Measurements from ENCODE around the gene MICAL3.

Gene MICAL3

DNA sequence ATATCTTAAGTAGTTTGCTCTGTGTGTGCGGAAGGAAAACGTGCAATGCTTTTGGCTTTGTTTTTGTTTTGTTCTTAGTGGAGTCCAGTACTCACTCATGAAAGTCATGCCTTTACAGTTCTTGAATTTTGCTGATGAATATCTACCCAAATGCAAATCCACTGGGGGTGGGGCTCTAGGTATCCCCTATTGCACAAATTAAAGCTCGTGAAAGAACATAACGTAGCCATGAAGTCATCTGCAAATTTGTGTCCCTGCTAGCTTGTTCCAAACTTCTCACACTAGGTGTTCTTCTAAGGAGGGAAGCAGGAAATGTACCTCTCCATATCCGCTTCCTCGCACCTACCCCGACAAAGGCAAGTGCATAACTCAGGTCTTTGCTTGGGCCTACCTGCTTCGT lies 118.9 kb downstream of the MICAL3 start:
- no peak for DNase-seq

DNA sequence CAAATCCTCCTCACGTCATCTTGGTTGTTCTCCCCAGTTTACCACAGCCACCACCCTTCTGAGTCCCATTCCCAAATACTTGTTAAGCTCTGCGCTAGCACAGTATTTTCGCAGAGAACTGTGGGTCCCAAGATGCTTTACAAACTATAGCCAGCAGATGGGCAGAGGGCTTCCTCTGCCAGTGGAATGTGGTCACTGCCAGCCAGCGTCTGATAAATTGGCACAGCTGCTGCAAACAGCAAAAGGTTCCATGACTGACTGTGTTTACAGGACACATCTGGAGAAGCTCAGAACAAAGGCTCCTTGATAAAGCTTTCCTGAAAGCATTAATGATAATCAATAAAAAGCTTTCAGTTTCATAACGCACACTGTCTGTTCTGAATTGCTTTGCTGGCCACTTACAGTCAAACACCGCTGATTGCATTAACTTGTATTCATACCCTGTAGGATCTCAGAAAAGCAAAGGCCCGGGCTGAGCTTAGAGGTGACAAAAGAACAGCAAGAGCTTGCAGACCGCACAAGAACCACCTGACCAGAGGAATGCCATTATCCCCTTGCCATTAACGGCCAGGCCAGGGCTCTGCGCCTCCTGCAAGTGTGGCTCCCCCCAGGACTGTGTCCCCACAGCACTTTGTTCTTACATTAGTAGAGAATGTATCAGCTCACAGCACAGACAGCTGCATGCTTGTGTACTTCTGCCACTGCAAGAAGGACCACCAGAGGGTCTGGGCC lies 120.6 kb downstream of the MICAL3 start:
- DNase-seq, result no peak

DNA sequence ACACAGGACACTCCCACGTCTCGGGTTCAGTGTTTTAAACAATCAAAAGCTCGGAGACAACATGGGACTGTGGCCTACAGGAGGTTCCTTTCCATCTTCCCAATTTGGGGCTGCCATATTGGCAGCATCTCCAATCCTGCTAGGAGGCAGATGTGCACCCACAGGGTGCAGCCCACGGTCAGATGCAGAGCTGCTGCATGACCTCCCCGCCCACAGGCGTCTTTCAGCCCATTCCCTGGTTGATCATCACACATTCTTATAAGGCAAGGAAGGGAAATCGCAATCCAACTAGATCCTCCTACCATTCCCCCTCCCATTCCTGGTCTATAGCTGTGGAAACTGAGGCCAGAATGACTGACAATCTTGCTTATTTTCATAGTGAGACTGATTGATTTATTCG lies 121.4 kb downstream of the MICAL3 start:
- DNase-seq, result no peak

DNA sequence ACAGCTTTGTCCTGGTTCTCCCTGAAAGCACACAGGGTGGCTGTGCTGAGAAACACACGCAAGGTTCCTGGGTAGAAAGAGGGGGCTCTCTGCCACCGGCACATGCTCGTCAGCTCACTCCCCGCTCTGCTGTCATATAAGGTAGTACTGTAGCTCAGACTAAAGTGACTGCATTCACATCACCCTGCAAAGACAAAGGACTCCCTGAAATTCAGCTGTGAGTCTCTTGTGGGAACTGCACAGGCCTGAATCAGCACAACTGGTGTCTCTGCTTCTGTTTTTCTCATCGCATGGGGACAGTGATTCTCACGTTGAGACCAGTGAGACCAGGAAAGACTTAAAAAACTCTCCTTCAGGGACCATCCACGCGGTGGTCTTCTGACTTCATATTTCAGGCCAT lies 126.0 kb downstream of the MICAL3 start:
- no peak for DNase-seq

DNA sequence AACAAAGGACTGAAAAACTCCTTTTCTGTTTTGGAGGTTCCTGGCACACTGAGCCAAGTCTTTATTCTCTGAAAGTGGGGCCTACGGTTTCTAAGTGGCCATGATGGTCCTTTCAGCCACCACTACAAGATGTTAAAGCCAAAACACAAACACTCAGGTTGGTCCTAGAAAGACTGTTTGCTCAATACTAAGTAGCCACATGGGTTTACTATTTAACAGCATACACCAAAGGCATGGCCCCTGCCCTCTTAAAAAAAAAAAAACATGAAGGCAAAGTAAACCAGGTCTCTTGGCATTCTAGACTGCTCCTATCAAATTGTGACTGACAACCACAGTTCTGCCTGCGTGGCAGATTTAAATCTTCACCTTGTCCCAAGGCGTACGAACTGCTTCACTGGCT lies 126.5 kb downstream of the MICAL3 start:
- DNase-seq, result no peak

DNA sequence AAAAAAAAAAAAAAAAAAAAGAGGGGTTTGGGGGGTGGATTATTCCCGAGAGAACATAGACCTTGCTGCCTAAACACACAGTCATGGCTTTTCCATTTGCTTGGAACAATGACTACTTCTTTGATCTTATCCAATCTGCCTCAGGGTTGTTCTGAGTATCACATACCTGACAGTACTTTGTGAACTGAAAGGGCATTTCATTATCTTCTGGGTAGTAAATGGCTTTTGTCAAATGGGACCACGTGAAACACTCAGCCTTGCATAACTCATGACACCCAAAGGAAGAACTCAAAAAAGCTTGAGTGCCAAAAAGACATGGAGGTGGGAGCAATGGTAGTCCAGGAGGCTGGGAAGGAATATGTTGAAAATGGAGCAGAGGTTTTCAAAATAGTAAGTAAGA lies 126.9 kb downstream of the MICAL3 start:
- DNase-seq, result no peak

DNA sequence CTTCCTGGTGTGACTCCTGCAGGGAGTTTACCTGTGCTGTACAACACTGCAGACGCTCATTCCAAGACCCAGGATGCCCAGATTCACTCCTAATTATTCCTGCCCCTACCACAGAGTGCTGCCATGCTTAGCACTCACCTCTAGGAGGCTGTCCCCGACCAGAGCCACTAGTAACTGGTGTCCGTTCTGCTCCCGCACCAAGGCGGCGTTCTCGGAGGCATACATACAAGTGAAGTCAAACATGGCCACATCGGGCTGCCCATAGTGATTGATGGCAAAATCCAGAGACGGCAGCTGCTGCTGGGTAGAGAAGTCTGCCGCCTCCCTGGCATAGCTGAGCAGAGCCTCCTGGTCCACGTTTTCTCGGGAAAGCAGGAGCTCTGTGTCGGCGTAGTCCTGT lies 127.8 kb downstream of the MICAL3 start:
- no peak for DNase-seq

DNA sequence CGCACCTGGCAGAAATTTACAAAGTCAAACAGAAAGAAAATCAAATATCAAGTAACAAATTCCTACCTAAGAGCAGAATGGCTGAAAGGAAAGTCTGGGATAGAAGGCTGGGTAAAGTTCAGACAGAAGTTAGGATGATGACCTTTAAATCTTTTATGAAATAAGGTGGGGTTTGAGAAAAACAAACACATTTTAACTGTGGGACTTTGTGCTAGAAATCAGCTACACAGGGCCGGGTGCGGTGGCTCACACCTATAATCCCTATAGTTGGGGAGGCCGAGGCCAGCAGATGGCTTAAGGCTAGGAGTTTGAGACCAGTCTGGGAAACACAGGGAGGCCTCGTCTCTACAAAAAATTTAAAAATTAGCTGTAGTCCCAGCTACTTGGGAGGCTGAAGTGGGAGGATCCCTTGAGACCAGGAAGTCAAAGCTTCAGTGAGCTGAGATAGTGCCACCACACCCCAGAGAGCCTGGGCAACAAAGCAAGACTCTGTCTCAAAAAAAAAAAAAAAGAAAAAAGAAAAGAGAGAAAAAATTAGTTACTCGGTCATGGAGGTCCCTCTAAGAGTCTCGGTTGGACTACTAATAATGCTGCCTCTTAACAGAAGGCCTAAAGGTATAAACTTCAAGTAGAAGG lies 130.3 kb downstream of the MICAL3 start:
- no peak for DNase-seq

DNA sequence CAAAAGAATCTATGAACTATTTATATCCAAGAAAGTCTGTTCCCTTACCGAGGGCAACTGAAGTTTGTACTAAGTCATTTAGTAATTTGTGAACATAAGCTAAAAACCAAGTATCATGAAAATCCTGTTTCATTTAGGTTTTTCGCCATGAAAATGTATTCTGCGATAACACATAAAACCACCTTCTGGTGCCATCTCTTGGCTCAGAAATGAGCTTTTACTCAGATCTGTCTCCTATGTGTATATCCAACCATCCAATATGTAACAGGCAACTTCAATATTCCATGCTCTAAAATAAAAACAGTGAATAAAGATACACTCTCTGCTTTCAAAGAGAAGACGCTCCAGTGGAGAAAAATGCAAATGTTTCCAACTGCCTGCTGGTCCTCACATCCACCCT lies 132.0 kb downstream of the MICAL3 start:
- DNase-seq, result no peak

DNA sequence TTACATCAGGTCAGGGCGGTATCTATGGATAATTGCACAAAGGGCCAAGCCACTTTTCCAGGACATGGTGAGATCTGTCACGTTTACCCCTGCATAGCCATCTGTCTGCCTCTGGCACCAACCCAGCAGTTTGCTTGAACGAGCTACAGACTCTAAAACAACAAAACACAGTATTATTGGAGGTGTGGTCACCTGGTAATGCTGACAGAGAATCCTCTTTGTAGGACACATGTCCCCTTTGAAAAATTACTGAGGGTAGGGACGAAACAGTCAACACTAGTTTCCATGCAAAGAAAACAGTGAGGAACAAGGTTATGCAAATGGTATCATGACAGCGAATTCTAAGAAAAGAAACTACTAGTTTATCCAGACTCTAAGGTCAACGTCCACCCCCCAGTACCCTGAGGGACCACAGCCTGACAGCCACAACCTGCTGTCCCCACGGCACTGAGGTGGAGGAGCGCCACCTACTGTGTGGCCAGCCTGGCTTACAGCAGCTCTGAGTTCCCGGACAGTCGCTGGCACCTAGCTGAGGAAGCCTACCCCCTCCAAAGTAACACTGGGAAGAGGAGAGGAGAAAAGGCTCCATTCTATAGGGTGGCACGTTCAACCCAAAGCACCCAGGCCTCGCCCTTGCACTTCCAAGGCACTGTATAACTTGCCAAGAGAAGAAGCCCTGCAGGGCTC lies 132.7 kb downstream of the MICAL3 start:
- DNase-seq, result no peak

DNA sequence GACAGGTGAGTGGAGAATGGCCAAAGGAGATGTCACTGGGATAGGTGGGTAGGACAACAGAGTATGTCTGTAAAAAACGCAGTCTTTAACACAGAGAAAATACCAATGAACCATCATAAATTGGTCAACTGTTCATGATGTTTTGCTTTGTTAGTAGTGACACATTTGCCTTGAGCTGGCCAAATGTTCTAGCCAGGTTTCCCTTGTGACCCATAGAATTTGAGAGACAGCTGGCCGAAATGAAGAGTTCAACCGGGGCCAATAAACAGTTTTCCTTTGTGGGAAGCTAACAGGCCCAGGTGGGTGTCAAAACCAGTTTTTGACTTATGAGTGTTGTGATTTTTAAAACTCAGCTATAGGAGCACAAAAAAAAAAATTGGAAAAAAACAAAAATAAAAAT lies 133.5 kb downstream of the MICAL3 start:
- DNase-seq, result no peak

DNA sequence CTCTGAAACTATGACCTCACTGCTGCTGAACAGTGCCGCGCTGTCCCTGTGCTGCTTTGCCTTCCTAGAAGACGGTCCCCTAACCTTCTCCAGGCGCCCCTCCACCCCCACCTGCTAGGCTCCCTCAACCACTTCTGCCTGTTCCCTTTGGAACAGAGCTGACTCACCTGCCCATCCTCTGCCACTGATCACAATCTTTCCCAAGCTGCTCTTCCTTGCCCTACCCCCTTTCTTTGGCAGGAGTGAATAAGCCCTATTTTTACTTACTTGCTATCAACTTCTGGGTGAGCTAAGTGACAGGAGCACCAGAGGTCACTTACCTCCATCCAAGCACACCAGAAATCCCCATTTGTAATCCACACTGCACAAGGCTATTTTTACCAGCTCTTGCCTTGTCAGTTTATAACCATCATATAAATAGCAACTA lies 134.1 kb downstream of the MICAL3 start:
- no peak for DNase-seq

DNA sequence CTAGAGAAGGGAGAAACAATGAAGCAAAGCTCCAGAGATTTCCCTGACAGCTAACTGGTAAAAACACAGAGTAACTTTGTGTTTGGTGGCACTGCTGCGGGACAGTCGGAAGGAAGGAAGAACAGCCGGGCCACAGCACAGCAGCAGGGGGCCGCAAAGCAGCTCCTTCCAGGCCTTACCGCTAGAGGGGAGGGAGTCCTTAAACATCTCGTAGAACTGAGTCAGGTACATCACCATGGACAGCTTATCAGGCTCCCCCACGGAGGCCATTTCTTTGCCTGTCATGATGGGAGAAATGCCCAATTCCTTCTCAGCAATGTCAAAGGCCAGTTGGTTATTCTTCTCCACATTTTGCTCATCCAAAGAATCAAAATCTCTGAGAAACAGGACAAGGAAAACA lies 135.5 kb downstream of the MICAL3 start:
- no peak for DNase-seq

DNA sequence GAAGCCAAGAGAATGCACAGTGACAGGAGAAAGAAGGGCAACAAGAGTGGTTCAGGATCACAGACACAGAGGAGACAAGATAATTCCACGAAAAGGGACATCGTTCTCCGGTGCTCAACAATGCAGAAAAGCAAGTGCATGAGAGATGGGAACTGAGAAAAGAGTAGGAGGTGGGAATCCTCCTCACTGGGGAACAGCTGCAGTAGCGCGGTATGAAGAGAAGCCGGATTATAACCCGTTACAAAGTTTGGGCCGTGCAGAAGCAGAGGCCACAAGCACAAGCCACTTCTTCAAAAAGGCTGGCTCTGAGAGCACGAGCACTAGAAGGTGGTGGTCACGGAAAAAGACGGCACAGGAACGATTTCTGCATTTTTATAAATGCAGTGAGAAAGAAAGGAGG lies 135.9 kb downstream of the MICAL3 start:
- no peak for DNase-seq

DNA sequence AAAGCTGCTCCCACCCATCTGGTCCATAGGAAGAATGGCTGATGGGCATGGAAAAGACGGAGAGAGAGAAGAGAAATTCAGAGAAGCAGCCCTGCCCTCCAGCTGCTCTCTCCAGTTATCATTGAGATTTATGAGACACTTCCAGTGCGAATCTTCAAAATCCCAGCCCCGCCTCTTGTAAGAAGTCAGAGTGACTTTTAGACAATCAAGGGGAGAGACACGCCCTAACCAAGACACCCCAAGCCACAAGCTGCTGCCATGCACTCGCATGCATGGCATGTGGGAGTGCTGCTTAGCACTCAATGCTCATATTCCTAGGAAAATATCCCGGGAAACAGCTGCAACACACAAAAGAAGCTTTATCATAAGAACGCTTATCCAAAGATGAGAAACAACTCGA lies 139.5 kb downstream of the MICAL3 start:
- no peak for DNase-seq

DNA sequence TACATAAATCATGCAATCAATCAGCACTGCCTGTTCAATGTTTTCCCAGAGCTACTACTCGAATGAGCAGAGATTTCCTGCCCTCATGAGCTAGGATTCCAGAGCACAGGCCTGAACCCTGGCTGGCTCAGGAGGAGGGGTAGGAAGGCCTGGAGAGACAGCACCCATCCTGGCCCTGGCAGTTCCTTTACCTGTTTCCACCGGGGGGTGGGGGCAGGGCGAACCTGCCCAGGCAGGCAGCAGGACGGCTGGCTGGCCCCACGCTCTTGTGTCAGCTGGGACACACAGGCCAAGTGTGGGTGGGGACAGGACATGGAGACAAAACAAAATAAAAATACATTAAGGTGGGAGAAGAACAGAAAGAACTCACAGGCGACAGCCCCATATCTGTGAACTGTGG lies 140.3 kb downstream of the MICAL3 start:
- DNase-seq, result no peak

DNA sequence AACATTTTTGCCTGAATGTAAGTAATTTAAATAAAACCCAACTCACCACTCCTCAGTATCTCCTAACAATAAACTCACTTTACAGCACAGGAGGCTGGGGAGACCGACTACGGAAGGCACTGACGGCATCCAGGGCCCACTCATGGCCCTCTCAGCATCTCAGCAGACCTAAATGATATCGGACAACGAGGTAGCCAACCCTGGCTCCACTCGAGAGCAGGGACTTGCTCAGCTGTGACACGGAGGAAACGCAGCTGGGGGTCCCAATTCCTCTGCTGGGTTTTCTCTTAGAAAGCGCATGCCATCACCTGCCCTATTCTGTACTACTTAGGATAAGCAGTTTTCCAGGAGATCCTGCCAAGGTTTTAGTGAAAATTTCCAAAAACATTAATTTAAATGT lies 141.0 kb downstream of the MICAL3 start:
- DNase-seq, result no peak

DNA sequence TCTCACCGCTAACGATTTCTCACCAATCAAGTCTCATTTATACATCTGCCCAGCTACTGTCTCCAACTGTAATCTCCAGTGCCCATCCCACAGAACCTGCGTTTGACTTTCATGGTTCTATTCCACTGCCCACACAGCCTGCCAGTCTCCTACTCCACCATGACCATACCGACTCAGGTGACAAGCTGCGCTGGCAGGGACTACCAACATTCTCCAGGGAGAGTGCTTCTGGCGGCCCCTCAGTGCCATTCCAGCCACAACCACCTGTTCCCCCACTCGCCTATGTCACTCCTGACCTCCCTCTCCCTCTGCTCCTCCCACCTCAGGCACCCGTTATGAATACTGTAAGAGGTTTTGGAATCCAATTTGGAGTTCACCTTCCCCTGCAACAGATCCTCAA lies 141.6 kb downstream of the MICAL3 start:
- no peak for DNase-seq

DNA sequence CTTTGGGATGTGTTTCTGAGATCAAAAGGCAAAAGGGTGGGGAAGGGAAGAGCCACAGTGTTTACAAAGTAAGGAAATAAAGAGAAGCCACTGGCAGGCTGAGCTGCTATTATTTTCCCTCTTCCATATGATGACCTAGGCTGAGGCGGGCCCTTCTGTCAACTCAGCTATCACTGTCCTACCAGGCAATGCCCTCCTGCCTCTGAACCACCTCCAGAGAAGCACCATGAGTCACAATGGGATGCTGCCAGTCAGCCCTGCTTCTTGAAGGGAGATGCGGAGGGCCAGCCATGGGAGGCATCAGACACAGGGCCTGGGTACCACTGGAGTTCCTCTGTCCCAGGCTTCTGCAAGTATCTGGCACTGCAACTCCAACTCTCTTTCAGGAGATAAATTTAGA lies 142.2 kb downstream of the MICAL3 start:
- no peak for DNase-seq

DNA sequence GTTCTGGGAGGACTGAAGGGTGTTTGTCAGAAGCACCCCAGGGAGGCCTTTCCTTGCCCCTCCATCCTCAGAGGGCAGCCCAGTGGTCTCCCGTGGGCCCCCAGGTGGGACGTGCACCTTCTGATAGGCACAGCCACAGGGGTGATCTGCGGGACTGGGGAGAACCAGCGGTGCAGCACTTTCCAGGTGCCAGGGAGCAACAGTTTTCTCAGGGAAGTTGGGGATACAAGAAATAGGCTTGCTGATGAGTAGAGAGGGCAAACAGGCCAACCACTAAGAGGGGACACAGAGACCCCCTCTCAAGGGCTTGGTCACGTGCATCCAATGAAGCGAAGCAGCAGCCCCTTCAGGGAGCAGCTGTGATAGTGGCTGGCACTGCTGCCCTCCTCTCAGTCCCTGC lies 143.0 kb downstream of the MICAL3 start:
- DNase-seq, result no peak

DNA sequence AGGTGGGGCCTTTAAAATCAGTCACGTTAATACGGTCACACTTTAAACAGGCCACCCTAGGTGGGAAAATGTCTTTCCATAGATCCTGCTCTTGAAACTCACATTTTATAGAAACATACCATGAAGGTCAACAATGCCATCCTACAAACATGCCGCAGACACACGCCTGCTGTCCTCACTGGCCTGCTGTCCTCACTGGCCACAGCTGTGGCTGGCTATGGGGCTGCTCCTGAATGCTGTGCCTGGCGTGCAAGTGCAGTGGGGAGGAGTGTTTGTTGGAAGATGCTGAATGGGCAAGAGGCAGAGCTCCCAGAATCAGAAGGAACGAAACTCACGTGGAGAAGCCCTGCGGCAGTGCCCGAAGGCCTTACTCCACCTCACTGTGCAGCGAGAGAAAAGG lies 143.9 kb downstream of the MICAL3 start:
- no peak for DNase-seq

DNA sequence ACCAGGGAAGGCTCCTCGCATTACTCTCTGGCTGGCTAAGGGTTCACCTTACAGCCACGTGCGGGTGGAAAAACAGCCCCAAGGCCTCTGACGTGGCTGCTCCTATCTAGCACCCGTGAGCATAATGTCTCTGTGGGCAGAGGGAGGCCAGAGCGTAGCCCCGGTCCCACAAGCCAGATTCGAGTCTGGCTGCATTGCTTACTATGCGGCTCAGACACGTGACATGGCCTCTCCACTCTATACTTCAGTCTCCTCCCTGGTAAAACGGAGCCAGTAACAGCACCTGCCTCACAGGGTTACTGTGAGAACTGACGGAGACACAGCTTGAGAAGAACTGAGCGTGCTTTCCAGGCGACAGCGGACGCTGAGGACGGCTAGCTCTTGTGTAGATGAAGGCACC lies 144.3 kb downstream of the MICAL3 start:
- no peak for DNase-seq

DNA sequence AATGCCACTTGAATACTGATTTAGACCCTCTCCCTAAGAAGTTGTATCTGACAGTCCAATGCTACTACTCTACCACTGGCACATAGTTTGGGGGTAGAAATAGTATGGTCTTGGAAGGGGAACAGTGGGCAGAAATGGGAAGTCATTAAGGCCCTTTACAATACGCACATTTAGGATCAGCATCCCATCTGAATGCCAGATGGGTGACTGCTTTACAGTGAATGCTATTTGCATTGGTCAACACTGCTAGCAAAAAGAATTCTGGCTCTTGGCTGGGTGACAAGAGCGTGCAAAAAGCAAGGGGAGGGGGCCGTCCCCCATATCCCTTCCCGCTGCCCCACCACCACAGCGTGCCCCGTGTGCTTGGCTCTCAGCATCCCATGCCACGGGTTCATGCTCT lies 145.4 kb downstream of the MICAL3 start:
- DNase-seq, result no peak

DNA sequence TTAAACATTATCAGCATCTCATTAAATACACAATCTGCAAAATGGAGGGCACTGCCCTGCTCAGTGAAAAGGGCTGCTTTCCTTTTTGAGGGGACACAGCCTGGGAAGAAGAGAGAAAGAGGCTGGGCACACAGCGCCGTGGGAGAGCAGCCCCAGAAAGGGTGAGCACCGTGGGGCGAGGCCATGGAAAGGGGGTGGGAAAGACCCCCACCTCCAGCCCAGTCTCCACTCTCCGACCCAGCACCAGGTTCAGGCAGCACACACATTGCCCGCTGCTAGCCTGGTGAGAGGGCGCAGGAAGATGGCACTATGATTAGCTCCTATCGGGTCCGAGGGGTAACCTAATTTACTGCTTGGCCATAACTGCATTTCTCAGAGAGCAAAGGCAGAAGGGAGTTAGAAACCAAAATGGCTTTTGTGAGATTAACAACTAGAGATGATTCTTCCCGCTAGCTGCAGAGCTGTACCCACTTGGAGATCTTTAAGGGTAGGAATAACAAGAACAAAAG lies 146.1 kb downstream of the MICAL3 start:
- DNase-seq, result no peak
